Measurements from ENCODE around the gene ZNF736. TPM values are rescaled to one million over a fixed set of nuclear protein-coding genes. Genes with fewer than 3 reads are reported as not detected.
"Not testable (repeated sequence)": the region's sequence is repeated elsewhere in the genome, so short reads cannot be mapped to it uniquely, and the experiment has no call there.

The ZNF736 gene
- total RNA-seq, result 10 to 100 TPM in 1 of 2 donors, 1 to 10 TPM in 1; 7.9 to 15.2 TPM

DNA sequence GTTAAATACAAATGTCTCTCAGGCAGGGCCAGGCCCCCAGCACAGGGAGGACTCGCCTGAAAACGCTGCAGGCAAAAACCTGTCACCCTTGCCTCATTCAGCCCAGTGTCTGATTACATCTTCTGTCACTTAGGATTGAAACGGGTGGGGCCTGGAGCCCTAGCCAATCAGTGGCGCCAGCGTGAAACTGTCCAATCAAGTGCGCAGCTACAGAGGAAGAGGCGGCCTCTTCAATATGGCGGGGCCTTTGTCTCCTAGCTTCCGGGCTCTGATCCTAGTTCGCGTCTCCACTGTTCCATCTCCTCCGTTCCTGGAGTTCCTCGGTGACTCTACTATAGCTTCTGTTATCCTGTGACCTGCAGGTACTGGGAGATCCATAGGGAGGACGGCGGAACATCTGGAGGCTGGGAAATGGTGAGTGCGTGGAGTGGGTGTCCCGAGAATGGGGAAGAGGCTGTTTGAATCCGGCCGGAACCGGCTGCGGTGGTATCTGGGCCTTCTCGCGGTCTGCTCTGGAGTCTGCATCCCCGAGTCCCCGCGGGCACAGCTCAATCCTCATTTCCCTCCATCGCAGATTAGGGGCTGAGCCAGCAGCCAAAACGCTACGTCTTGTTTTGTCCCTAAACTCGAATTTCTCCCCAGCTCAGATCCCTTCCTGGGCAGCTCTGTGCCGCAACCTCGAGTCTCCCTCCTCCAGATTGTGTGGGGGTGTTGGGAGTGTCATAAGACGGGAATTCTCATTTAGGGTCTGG is at the start of gene ZNF736:
TSS of gene ZNF736 (plus strand) at position 222 of the 752 bp plus-strand sequence. CDS start at position 412, 190 bp downstream.
- DNase-seq, result peak; percentile 91
- Histone ChIP-seq H3K36me3 (no peaks in the 10 kb centered on the region), H3K4me3 (peak within 1 kb of the TSS; percentile 91), H3K27me3 (no peaks in the 10 kb centered on the region), H3K9ac (ENCODE audit: low read depth in 2 of 2, low read length in 2 of 2) (peak within 1 kb of the TSS; percentile 68 to 89), H3K9me3 (no peaks in the 10 kb centered on the region), H3K4me1 (peaks cover 8% of the 10 kb centered on the region), H3K27ac (peak within 1 kb of the TSS; percentile 51)
- TF ChIP-seq, protein P1, sequence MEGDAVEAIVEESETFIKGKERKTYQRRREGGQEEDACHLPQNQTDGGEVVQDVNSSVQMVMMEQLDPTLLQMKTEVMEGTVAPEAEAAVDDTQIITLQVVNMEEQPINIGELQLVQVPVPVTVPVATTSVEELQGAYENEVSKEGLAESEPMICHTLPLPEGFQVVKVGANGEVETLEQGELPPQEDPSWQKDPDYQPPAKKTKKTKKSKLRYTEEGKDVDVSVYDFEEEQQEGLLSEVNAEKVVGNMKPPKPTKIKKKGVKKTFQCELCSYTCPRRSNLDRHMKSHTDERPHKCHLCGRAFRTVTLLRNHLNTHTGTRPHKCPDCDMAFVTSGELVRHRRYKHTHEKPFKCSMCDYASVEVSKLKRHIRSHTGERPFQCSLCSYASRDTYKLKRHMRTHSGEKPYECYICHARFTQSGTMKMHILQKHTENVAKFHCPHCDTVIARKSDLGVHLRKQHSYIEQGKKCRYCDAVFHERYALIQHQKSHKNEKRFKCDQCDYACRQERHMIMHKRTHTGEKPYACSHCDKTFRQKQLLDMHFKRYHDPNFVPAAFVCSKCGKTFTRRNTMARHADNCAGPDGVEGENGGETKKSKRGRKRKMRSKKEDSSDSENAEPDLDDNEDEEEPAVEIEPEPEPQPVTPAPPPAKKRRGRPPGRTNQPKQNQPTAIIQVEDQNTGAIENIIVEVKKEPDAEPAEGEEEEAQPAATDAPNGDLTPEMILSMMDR (IDR thresholded peaks at IDR 0.05), result no peak
- intact Hi-C loops (cut with DNase I), result loop anchor here (10.0 kb wide), 1 partner anchor 251 kb away; the partner anchor contains the start of gene ZNF680

- Histone ChIP-seq H3K9ac (ENCODE audit: low read depth in 2 of 2, low read length in 2 of 2) (no peak overlapping the region), H3K27me3 (no peaks in the 10 kb centered on the region), H3K27ac (no peak overlapping the region), H3K9me3 (no peaks in the 10 kb centered on the region), H3K4me1 (no peaks in the 10 kb centered on the region), H3K36me3 (no peaks in the 10 kb centered on the region), H3K4me3 (no peak overlapping the region)
- no peak for DNase-seq
- TF ChIP-seq, protein P1 (IDR thresholded peaks at IDR 0.05), result no peak
- intact Hi-C loops (cut with DNase I), result no loop called here
Observed at GRCh38 chr7:64266341-64266919, 47.3 kb upstream of the ZNF736 start.

- Histone ChIP-seq H3K9me3 (no peaks in the 10 kb centered on the region), H3K9ac (ENCODE audit: low read depth in 2 of 2, low read length in 2 of 2) (no peak overlapping the region), H3K4me3 (no peak overlapping the region), H3K27me3 (no peaks in the 10 kb centered on the region), H3K27ac (no peak overlapping the region), H3K36me3 (no peaks in the 10 kb centered on the region), H3K4me1 (no peaks in the 10 kb centered on the region)
- TF ChIP-seq, protein P1 (IDR thresholded peaks at IDR 0.05), result no peak
- intact Hi-C loops (cut with DNase I), result no loop called here
- no peak for DNase-seq
Observed at GRCh38 chr7:64277630-64278029, 36.1 kb upstream of the ZNF736 start.

- H3K9me3 ChIP-seq, result no peaks in the 10 kb centered on the region
- H3K4me1 ChIP-seq, result no peaks in the 10 kb centered on the region
- no peak overlapping the region for H3K4me3 ChIP-seq
- H3K27ac ChIP-seq, result no peak overlapping the region
- DNase-seq, result no peak
- no peaks in the 10 kb centered on the region for H3K27me3 ChIP-seq
- no peak overlapping the region for H3K9ac ChIP-seq (ENCODE audit: low read depth in 2 of 2, low read length in 2 of 2)
- intact Hi-C loops (cut with DNase I), result no loop called here
- H3K36me3 ChIP-seq, result no peaks in the 10 kb centered on the region
- TF ChIP-seq, protein P1 (IDR thresholded peaks at IDR 0.05), result no peak
Observed at GRCh38 chr7:64294701-64295420, 18.9 kb upstream of the ZNF736 start.

DNA sequence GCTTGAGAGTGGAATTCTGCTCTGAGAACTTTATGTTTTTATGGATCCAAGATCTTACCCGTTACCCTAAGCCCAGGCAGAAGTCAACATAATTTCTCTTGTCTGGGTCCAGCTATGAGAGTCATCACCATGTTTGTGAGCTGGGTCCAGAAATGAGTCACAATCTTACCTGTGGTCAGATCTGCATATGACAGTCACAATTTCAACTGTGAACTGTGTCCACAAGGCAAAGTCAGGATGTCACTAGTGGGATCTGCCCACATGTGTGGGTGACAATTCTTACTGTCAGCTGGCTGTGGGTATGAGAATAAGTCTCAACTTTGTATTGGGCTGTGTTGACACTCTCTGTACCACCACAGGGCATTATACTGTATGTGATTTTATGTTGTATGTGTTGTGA is 16.3 kb upstream of the ZNF736 start:
- H3K27me3 ChIP-seq; H3K9me3 ChIP-seq; H3K4me1 ChIP-seq; H3K9ac ChIP-seq (ENCODE audit: low read depth in 2 of 2, low read length in 2 of 2); intact Hi-C loops (cut with DNase I); DNase-seq; H3K4me3 ChIP-seq; H3K27ac ChIP-seq; H3K36me3 ChIP-seq: not testable (repeated sequence)

Measured in colonic mucosa (tissue), 4 donors.